Germinal center (tissue), 1 donor: ENCODE measurements around the gene UNG.

ENCODE experiments used
- DNase-seq: peaks from one replicate; pipeline ENCODE4 v3.0.0; 2012; ENCODE audit warnings: mixed read lengths, low spot score

UNG gene

DNA sequence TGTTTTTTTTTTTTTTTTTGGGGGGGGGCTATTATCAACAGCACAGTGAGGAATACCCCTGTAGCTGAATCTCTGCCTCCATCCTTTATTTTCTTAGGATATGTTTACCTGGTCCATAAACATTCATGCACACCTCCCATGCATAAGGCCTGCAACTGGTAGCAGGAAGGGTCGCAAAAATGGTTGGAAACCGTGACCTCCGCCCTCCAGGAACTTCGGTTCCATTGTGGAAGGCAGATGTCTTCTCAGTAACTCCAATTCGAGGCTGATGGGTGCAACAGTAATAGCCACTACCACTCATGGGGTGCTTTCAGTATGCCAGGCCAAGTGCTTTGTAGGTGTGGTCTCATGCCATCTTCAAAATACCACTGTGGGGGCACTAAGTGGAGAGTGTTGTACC lies 59.2 kb downstream of the UNG start:
- DNase-seq = no peak

- no peak for DNase-seq
Measured at GRCh38 chr12:109157986-109158385, 60.6 kb downstream of the UNG start.

DNA sequence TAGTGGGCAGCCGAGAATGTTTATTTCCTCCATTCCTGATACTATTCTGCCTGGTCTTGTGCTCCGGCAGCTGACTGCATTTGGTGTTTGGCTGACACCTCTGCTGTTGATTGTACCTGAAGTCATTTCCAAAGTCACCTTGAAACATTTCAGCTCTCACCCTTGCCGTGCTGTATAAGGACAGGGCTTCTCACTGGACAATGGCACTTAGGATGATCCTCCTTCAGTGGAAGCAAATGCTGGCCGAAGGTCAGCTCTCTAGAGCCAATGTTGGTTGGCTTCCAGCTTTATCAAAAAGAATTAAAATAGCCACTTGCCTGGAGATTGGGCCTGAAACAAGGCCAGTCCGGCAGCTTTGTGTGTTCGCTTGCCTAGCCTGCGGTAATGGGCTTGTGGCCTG lies 63.0 kb downstream of the UNG start:
- DNase-seq = no peak
